Fibroblast of villous mesenchyme (primary cell): ENCODE results near the gene ZBTB43. TPM values are rescaled to one million over a fixed set of nuclear protein-coding genes. Genes with fewer than 3 reads are reported as not detected.

ENCODE experiments used
- DNase-seq: peaks from one replicate; pipeline ENCODE4 v3.0.0-alpha.2; 2010; ENCODE audit warnings: low read depth
- H3K4me3 ChIP-seq: 2 replicates; pipeline ENCODE4 v1.5.1; 2011; ENCODE audit warnings: low read depth, mild to moderate bottlenecking, low read length
- total RNA-seq: library from RNA; depleted of rRNA; stranded (reverse); fragments of >200 nt; gene quantifications from 2 replicates; pipeline ENCODE4 v1.2.3, GENCODE V29; 2012
- TF ChIP-seq, protein P1 (sequence below): IDR thresholded peaks from 2 replicates; pipeline ENCODE4 v1.5.1; 2012; ENCODE audit warnings: low read depth, mild to moderate bottlenecking, low read length; ENCODE audit not compliant: insufficient read depth

The ZBTB43 gene
- total RNA-seq, 1 donor = 13.0 TPM

DNA sequence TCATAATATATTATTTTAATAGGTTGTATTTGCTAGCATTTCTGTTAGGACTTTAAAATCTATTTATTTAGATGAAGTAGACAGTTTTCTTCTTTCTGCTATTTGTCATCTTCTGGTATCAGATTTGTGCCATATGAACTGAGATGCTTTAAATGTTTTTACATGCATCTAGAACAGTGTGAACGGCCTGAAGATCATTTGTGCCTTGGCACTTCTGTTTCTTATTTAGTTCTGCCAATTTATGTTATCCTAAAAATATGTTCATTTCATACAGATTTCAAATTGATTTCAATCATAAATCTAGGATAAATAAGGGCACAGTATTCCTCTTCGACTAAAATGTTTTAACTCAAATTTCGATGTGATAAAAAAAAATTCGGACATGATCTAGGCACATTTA, 71.7 kb downstream of the ZBTB43 start:
- DNase-seq = no peak
- TF ChIP-seq, protein P1, sequence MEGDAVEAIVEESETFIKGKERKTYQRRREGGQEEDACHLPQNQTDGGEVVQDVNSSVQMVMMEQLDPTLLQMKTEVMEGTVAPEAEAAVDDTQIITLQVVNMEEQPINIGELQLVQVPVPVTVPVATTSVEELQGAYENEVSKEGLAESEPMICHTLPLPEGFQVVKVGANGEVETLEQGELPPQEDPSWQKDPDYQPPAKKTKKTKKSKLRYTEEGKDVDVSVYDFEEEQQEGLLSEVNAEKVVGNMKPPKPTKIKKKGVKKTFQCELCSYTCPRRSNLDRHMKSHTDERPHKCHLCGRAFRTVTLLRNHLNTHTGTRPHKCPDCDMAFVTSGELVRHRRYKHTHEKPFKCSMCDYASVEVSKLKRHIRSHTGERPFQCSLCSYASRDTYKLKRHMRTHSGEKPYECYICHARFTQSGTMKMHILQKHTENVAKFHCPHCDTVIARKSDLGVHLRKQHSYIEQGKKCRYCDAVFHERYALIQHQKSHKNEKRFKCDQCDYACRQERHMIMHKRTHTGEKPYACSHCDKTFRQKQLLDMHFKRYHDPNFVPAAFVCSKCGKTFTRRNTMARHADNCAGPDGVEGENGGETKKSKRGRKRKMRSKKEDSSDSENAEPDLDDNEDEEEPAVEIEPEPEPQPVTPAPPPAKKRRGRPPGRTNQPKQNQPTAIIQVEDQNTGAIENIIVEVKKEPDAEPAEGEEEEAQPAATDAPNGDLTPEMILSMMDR = no peak
- no peak overlapping the region for H3K4me3 ChIP-seq

DNA sequence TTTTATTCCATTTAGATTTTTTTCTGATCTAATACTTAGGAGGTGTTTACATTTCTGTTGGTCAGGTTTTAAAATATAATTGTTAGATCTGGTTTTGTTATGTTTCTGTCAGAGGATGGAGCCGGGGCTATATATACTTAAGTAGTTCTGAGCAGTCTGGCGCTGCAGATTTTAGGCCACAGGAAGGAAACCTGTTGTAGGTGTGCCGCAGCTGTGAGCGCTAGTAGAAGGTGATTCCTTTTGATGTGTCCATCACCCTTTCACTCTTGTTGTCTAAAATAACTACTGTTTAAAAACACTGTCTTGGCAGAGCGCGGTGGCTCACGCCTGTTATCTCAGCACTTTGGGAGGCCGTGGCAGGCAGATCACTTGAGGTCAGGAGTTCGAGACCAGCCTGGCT, 72.6 kb downstream of the ZBTB43 start:
- no peak for DNase-seq
- TF ChIP-seq, protein P1 = no peak
- no peak overlapping the region for H3K4me3 ChIP-seq

DNA sequence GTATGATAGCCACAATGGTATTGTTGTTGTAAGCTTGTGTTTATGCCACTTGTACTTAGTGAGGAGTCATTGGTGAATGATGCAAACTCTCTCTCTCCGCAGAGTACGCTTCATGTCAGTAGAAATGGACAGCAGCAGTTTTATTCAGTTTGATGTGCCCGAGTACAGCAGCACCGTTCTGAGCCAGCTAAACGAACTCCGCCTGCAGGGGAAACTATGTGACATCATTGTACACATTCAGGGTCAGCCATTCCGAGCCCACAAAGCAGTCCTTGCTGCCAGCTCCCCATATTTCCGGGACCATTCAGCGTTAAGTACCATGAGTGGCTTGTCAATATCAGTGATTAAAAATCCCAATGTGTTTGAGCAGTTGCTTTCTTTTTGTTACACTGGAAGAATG, 74.4 kb downstream of the ZBTB43 start:
- no peak overlapping the region for H3K4me3 ChIP-seq
- DNase-seq = no peak
- TF ChIP-seq, protein P1 = no peak

DNA sequence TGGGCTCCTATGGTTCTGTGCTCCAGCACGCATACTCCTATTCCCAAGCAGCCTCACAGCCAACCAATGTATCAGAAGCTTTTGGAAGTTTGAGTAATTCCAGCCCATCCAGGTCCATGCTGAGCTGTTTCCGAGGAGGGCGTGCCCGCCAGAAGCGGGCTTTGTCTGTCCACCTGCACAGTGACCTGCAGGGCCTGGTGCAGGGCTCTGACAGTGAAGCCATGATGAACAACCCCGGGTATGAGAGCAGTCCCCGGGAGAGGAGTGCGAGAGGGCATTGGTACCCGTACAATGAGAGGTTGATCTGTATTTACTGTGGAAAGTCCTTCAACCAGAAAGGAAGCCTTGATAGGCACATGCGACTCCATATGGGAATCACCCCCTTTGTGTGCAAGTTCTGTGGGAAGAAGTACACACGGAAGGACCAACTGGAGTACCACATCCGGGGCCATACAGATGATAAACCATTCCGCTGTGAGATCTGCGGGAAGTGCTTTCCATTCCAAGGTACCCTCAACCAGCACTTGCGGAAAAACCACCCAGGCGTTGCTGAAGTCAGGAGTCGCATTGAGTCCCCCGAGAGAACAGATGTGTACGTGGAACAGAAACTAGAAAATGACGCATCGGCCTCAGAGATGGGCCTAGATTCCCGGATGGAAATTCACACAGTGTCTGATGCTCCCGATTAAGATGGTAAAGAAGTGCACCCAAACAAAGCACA, 75.5 kb downstream of the ZBTB43 start:
- TF ChIP-seq, protein P1 = no peak
- no peak overlapping the region for H3K4me3 ChIP-seq
- DNase-seq = no peak

DNA sequence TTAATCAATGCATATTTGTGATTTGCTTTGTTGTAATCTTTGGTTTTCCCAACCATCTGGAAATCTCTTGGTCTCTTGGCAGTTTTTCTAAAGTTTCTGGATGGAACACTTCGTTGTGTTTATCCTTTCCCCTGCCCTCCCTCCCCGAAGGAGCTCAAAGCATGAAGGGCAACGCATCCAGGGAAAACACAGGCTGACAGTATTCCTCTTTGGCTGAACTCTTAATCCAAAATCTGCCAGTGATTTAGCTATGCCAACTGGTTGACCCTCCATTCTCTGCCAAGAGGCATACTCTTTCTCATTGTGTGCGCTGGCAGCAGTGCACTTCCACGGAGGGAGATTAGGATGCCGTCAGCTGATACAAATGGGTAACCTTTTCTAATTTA, 76.1 kb downstream of the ZBTB43 start:
- no peak for DNase-seq
- TF ChIP-seq, protein P1 = no peak

DNA sequence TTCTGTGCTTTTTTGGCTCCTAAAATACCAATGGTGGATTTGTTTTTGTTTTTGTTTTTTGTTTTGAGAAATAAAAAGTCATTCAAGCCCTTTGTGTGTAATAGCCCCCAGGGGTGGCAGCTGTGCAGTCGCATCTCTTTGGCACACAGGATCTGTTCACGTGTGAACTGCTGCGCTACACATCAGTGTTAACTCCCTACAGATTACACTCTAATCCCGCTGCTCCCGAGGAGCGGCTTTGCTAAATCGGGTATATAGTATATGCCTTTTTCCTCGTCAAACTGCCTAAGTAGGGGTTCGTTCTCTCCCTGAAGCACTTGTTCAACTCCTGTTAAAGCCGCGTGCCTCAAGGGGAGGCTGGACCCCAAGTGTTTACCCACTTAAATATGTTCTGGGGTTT, 77.9 kb downstream of the ZBTB43 start:
- H3K4me3 ChIP-seq = no peak overlapping the region
- TF ChIP-seq, protein P1 = no peak
- no peak for DNase-seq

More for the DNA sequence above, 76.1 kb downstream of the ZBTB43 start:
- H3K4me3 ChIP-seq = no peak overlapping the region

DNA sequence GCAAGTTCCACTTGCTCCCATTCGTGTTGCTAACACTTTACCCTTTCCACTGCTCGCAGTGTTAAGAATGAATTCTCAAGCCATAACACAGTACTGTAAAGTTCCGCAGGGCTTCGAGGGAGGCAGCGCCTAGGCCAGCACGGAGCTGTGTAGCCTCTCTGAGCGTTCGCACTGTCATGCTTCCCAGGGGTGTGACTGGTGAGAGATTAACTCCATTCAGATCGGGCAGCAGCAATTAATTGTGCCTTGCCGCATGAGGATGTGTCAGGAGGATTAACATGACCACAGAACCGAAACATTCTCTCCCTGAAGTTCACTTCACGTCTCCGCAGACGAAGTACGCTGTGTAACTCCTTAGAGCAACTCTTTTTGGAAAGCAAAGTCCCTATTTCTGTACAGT, 78.8 kb downstream of the ZBTB43 start:
- no peak overlapping the region for H3K4me3 ChIP-seq
- no peak for DNase-seq
- TF ChIP-seq, protein P1 = no peak
